ENCODE measurements around the gene TTC28.
A peak's percentile ranks its signal among the peaks of the same experiment; 100 is the strongest.
"Not testable (repeated sequence)": the region's sequence is repeated elsewhere in the genome, so short reads cannot be mapped to it uniquely, and the experiment has no call there.

TTC28 gene

DNA sequence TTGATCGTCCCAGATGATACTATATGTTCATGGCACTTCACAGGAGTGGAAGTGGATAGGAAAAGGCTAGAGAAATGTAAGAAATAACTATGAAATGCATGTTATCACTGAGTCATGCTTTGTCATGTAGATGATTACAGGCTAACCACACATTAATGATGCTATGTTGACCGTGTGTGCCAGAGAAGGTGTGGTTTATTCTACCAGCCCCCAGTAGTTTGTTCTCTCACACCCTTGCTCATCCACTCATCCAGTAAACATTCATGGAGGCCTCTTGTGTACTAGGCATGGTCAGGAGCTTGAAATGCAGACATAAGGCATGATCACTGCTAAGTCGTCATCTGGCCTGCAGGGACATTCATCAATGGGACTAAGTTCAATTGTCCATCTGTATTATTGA lies 607.6 kb downstream of the TTC28 start:
- H3K4me3 ChIP-seq (ENCODE audit: low read length), result no peak overlapping the region
- no peak for DNase-seq (ENCODE audit: low read depth, low spot score)

DNA sequence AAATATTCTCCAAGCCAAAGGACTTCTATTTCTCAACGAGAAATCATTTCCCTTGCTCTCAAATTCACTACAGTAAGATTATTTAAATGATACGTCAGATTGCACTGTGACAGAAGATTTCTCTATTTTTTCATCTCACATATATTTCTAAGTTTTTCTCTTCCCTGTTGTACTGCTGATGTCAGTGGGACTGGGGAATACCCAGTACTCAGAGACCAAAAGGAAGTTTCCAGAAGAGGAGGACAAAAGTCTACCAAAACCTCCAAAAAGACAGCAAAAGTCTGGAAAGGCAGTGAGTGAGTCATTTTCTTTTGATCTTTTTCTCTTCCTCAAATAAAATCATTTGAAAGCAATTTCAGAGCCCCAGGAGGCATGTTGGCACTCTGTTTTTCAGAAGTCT lies 610.8 kb downstream of the TTC28 start:
- H3K4me3 ChIP-seq (ENCODE audit: low read length), result no peak overlapping the region
- no peak for DNase-seq (ENCODE audit: low read depth, low spot score)

DNA sequence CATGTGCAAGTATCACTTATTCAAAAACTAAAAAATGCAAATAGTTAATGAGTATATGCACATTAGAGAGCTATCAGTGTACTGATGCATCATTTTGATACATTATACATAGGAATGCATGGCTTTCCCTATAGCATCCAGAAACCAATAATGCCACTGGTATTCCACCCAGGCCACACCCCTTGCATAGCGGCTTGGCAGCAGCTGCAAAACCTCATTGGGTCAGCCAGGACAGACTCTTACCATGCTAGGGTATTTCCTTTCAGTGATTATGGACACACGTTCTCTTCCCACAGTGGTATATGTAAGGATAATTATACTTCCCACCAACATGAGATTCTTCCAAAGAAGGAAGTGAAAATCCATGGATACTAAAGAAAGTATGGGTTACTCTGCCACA lies 614.7 kb downstream of the TTC28 start:
- no peak overlapping the region for H3K4me3 ChIP-seq (ENCODE audit: low read length)
- no peak for DNase-seq (ENCODE audit: low read depth, low spot score)

DNA sequence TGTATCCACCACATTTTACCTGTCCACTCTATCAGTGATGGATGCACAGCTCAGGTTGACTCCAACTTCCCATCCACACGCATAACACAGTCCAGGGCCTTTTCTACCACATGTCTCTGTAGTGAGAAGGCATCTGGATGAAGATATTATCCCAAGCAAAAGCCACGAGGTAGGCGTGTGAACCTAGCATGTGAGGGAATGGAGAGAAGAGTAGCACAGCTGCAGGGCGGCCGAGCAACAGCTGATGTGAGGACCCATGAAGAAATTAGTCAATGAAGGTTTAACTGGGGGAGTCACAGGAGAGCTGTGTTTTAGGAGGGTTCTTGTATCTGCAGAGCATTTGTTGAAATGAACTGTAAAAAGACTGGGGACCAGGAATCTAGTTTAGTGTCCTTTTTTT lies 616.0 kb downstream of the TTC28 start:
- DNase-seq (ENCODE audit: low read depth, low spot score), result no peak
- H3K4me3 ChIP-seq (ENCODE audit: low read length), result no peak overlapping the region

DNA sequence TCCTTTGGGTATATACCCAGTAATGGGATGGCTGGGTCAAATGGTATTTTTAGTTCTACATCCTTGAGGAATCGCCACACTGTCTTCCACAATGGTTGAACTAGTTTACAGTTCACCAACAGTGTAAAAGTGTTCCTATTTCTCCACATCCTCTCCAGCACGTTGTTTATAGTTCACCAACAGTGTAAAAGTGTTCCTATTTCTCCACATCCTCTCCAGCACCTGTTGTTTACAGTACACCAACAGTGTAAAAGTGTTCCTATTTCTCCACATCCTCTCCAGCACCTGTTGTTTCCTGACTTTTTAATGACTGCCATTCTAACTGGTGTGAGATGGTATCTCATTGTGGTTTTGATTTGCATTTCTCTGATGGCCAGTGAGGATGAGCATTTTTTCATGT lies 619.0 kb downstream of the TTC28 start:
- DNase-seq (ENCODE audit: low read depth, low spot score), result peak; percentile 55
- not testable (repeated sequence) for H3K4me3 ChIP-seq (ENCODE audit: low read length)

DNA sequence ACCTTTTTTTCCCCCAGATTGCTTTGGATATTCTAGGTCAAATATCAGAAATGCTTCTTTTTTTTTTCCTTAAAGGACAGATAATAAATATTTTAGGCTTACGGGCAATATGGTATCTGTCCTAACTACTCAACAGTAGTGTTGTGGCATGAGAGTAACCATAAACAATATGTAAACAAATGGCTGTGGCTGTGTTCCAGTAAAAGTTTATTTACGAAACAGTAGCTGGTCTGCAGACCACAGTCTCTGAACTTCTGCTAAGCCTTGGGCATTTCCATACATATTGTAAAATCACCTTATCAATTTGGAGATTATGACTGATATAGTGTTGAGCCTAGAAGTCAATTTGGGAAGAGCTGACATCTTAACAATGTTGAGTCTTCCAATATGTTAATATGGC lies 621.6 kb downstream of the TTC28 start:
- no peak for DNase-seq (ENCODE audit: low read depth, low spot score)
- no peak overlapping the region for H3K4me3 ChIP-seq (ENCODE audit: low read length)

DNA sequence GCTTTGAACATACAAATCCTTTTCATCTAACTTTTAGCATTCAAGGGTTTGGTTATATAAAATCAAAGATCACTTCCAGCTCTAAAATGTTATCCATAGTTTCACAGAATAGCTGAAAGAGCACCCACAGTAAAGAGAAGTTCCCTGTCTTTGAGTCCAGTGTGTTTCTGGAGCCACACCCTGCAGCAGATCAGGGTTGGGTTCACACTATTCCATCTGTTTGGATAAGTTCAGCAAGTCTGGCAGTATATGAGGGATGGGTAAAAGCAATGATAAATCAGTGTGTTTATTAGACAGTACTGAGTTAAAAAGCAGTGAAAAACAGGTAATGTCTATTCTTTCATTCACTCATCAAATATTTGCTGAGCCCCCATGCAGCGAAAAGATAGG lies 624.8 kb downstream of the TTC28 start:
- no peak for DNase-seq (ENCODE audit: low read depth, low spot score)
- no peak overlapping the region for H3K4me3 ChIP-seq (ENCODE audit: low read length)

DNA sequence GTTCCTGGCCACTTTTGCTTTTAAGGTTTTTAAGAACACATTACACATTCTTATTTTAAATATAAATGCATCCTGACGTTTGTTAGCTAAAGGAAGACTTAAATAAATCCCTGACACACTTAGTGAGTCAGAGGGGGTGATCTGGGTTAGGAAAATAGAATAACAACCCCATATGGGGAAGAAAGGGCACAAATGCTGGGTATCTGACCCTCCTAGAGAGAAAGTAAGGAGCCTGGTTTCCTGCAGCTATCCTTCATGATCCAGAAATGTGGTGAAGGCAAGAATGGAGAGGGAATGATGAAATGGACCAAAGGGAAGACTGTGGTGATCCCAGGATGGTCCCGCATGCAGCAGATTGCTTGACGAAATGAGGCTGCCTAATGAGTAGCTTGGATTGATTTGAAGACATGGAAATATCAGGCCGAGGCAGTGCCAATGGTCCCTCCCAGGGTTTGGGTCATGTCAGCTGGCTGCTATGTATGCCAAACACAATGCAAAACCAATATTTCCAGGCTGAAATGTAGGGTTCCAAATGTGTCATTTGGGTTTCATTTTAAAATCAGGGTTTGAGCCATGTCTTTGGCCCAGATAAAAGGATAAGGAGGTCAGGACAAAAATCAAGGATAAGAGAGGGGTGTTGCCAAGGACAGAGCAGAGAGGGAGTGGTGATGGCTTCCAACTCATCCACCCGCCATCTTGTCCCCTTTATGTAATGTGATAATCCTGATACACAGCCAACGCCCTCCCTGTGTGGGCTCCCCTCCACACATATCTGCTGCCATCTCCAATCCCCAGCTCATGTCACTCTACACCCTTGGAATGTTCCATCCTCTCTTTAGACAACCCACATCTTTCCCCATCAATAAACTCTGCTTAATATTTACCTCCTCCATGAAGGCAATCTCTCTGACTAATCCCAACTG lies 625.5 kb downstream of the TTC28 start:
- DNase-seq (ENCODE audit: low read depth, low spot score), result no peak
- H3K4me3 ChIP-seq (ENCODE audit: low read length), result no peak overlapping the region

DNA sequence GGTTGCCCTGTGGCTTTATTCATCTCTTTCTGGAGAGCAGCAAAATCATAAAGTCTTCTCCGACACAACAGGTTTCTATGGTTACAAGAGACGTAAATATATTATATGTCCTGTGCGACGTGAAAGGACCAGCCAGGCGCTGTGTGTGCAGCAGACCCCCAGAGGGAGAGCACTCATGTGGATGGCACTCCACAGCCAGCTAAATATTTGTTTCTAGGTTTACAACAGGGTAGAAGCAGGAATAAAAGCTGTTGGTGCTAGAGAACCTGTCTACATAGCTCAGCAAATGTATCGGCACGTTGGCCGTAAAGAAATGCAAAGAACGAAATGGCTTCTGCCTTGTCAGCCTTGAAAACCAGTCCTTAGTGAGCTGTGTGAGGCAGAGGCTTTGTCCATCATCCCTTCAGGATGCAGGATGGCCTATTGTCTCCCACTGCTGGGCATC lies 626.8 kb downstream of the TTC28 start:
- no peak for DNase-seq (ENCODE audit: low read depth, low spot score)
- H3K4me3 ChIP-seq (ENCODE audit: low read length), result no peak overlapping the region

DNA sequence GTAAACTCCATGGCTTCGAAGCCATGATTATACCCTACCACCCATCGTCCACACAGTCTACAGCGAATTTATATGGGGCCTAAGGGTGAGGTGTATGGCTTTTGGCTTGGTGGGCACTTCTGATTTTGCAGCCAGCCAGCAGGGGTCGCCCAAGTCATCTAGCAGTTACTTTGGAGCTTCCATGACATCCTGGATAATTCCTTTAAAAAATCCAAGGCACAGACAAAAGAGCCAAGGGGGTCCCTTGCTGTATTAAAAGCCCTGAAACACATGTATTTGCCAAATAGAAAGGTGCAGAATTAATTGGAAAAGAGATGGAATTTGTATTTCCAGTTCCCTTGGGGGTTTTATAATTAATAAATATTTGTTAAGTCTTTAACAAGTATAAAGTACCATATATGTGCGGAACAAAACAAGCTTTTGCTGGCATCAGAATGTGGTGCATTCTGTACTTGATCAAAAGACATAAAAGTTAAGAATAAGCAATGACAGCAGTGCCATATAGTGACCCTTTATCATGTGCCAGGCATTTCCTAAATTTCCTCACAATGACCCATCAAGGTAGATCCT lies 627.8 kb downstream of the TTC28 start:
- DNase-seq (ENCODE audit: low read depth, low spot score), result no peak
- H3K4me3 ChIP-seq (ENCODE audit: low read length), result no peak overlapping the region

DNA sequence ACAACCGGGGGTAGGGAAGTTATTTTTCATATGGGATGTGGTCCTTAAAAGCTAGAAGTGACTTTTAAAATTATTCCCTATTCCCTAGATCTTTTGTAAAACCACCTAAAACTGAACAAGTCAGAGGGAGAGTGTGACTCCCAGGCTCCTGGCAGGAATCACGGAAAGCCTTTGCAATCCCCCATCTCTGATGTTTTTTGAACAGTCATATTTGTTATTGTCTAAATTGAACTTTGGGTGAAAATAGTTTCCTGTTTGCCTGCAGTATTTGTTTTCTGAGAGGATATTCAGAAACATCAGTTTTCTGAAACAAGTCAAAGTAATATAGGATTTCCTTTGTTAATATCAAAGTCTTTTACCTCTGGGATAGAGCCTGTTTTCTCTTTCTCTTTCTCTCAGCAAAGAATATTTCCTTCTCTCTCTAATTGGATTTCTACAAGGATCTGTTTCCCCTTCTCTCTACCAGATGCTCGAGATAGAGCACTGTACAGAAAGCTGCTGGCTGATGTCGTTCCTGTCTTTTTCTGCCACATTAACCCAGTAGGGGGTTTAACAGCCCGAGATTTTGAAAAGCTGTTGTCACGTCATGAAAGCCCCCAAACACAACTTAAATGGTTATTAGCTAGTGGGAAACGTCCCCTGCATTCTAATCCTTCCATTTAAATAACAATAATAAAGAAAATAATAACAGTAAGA lies 628.4 kb downstream of the TTC28 start:
- no peak overlapping the region for H3K4me3 ChIP-seq (ENCODE audit: low read length)
- no peak for DNase-seq (ENCODE audit: low read depth, low spot score)

DNA sequence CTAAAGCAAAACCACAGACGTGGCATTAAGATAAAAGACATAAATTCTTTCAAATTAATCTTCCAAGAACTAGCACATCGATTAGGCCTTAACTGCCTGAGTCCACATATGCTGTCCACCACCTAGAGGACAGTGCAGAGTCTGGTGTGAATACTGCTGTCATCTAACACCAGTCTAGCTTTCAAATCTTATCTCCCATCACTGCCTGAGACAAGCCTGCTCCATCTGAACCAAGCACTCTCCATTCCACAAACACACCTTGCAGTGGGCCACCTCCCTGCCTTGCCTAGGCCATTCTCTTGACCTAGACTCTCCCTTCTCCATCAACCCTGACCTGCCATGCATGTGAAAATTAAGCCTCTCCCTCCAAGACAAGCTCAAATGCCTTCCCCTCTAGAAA lies 631.1 kb downstream of the TTC28 start:
- no peak overlapping the region for H3K4me3 ChIP-seq (ENCODE audit: low read length)
- no peak for DNase-seq (ENCODE audit: low read depth, low spot score)

DNA sequence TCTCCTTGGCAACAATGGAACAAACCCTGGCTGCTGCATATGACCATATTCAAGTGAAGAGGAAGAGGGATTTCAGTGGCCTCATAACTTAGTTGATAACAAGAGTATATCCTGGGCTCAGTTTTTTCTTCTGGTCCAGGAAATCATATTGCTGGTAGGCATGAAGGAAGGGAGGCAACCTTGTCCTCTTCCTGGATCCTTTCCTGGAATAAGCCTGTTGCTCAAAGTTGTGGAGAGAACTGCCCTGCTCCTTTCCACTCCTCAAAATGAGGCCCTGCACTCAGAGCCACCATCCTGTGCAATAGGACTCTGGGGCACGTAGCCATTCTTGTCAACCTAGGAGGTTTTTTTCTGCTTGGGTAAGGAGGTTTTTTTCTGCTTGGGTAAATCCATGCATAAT lies 631.9 kb downstream of the TTC28 start:
- no peak overlapping the region for H3K4me3 ChIP-seq (ENCODE audit: low read length)
- DNase-seq (ENCODE audit: low read depth, low spot score), result no peak

DNA sequence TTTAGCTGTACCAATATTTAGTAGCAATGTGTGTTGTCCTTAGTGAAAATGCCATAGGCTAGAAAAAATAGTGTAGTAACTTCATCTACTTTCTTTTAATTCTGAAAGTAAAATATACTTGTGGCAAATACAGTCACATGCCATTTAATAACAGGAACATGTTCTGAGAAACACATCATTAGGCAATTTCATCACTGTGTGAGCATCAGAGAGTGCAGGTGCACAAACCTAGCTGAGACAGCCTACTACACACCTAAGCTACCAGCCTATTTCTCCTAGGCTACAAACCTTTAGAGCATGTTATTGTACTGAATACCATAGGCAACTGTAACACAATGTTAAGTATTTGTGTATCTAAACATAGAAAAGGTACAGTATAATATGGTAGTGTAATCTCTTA lies 633.5 kb downstream of the TTC28 start:
- H3K4me3 ChIP-seq (ENCODE audit: low read length), result no peak overlapping the region
- no peak for DNase-seq (ENCODE audit: low read depth, low spot score)

DNA sequence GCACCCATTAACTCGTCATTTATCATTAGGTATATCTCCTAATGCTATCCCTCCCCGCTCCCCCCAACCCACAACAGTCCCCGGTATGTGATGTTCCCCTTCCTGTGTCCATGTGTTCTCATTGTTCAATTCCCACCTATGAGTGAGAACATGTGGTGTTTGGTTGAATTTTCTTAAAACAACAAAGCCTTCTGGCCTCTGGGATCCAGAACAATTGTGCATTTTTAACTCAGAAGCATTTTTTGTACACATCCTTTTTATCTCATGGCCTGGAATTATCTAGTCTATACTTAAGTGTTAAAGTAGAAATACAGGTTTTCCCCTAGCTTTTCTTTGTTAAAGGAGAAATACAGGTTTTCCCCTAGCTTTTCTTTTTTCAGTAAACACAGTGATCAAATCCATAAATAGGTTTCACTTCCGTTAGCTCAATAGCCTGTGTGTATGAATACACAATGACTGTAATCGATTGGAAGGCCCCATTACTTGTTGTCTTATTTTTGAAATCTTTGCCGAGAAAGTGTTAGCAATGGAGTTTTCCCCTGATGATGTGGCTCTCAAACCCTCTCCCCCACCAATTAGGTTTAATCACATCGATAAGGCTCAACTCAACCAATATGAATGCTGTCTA lies 635.0 kb downstream of the TTC28 start:
- H3K4me3 ChIP-seq (ENCODE audit: low read length), result no peak overlapping the region
- DNase-seq (ENCODE audit: low read depth, low spot score), result no peak

DNA sequence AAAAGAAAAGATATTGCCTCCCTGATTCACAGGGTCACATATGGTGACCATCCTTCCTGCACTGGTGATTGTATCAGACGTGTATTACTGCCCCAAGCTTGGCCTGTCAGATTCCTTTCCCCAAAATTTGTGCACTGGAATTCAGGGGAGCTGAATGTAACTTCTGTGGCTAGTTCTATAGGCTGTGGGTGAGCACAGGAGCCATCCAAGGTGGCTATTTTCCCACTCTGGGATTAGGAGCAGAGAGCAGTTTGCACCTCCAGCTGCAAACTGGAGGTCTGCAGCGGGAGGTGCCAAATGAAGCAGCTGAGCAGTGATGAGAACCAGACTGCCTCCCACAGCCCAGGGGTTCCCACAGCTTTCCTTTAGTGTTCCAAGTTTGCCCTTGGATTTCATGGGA lies 636.4 kb downstream of the TTC28 start:
- no peak overlapping the region for H3K4me3 ChIP-seq (ENCODE audit: low read length)
- no peak for DNase-seq (ENCODE audit: low read depth, low spot score)

DNA sequence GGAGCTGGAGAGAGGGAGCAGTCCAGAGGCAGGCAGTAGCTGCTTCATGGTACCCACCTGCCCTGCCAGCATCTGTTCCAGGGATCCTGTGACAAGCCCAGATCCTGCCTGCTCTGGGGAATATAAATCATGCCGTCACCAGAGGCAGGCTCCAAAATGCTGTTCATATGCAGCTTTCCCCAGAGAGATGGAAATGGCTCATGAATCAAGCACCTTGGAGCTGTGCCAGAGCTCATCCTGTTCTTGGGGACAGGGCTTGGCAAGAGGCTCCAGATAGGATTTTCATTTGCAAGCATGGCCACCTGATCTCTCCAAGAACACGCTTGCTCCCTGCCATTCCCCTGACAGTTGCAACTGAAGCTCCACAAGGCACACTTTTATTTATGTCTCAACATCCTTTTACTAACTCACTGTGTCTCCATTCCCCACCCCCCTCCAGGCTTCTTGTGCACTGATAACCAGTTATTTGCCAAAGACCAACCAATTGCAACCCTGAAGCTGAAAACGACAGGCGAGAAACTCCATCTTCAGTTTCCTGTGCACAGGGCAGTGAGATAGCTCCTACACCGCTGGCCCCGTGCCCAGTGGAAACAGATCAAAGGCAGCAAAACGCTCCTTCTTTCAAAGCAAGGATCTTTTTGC lies 644.8 kb downstream of the TTC28 start:
- DNase-seq (ENCODE audit: low read depth, low spot score), result peak; percentile 94
- peak overlapping the region; percentile 32 for H3K4me3 ChIP-seq (ENCODE audit: low read length)

DNA sequence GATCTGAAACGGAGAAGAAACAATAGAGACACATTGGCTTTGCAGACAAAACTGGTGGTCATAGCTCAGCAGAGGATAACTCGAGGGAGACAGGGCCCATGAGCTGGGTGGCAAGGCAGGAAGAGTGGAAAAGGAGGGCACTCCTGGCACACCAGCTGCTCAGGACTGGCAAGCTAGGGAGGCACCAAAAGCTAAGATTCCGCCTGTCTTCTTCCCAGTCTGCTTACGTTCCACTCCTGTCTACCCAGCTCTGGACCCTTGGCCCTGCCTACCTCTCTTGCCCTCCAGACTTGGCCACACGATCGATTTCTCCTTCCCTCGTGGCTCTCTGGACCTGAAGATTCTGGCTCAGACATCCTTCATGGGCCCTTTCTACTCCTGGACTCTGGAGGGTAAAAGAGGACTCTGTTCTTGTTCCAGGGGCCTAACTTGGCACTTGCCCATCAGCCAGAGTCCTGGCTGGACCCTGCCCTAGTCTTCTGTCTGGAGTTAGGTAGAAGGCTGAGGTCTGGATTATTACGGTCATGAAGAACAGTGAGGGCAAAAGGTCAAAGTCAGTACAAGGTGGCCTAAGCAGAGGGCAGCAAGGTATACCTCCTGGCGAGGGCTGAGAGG lies 645.4 kb downstream of the TTC28 start:
- DNase-seq (ENCODE audit: low read depth, low spot score), result no peak
- H3K4me3 ChIP-seq (ENCODE audit: low read length), result no peak overlapping the region

DNA sequence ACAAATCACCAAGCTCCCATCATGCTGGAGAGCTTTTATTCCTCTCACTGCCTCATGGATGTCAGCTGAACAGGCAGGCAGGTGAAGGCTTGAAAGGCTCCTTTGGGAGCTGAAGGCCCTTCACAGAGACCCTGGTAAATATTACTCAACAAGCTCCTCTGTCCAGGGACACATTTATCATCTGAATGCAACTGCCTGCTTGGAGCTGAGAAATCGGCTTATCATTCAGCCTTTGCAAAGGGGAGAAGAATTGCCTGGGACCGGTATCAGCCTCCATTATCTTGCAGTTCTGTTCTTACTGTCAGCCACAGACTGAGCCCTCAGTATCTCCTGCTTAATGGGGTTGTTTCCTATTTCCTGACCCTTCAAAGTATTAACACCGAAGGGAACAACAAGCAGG lies 646.8 kb downstream of the TTC28 start:
- no peak for DNase-seq (ENCODE audit: low read depth, low spot score)
- H3K4me3 ChIP-seq (ENCODE audit: low read length), result no peak overlapping the region

Data from Jurkat, Clone E6-1 (cell line).